ENCODE results near the gene RAD51B.

The RAD51B gene

GRCh38 chr14:67916430-67916829, 96.9 kb downstream of the RAD51B start:
- no peaks in the 10 kb centered on the region for H3K4me1 Mint-ChIP-seq
- H3K36me3 Mint-ChIP-seq = peaks cover 3% of the 10 kb centered on the region
- no peak overlapping the region for H3K27ac Mint-ChIP-seq
- no peak overlapping the region for H3K4me3 Mint-ChIP-seq
- no peaks in the 10 kb centered on the region for H3K9me3 Mint-ChIP-seq
- H3K27me3 Mint-ChIP-seq = no peaks in the 10 kb centered on the region

GRCh38 chr14:67917006-67917405, 97.4 kb downstream of the RAD51B start:
- H3K4me1 Mint-ChIP-seq = peaks cover 2% of the 10 kb centered on the region
- H3K9me3 Mint-ChIP-seq = no peaks in the 10 kb centered on the region
- no peak overlapping the region for H3K27ac Mint-ChIP-seq
- no peak overlapping the region for H3K4me3 Mint-ChIP-seq
- peaks cover 3% of the 10 kb centered on the region for H3K36me3 Mint-ChIP-seq
- no peaks in the 10 kb centered on the region for H3K27me3 Mint-ChIP-seq

- peaks cover 4% of the 10 kb centered on the region for H3K4me1 Mint-ChIP-seq
- no peak overlapping the region for H3K27ac Mint-ChIP-seq
- peaks cover 2% of the 10 kb centered on the region for H3K36me3 Mint-ChIP-seq
- no peaks in the 10 kb centered on the region for H3K9me3 Mint-ChIP-seq
- H3K4me3 Mint-ChIP-seq = no peak overlapping the region
- H3K27me3 Mint-ChIP-seq = no peaks in the 10 kb centered on the region
These were observed 99.3 kb downstream of the RAD51B start for GRCh38 chr14:67918838-67919237.

GRCh38 chr14:67919259-67920032, 99.9 kb downstream of the RAD51B start:
- H3K27me3 Mint-ChIP-seq = no peaks in the 10 kb centered on the region
- no peaks in the 10 kb centered on the region for H3K9me3 Mint-ChIP-seq
- H3K27ac Mint-ChIP-seq = no peak overlapping the region
- peaks cover 4% of the 10 kb centered on the region for H3K4me1 Mint-ChIP-seq
- no peak overlapping the region for H3K4me3 Mint-ChIP-seq
- peaks cover 7% of the 10 kb centered on the region for H3K36me3 Mint-ChIP-seq

GRCh38 chr14:67926821-67927220, 107.2 kb downstream of the RAD51B start:
- Mint-ChIP-seq H3K9me3 (peaks cover 18% of the 10 kb centered on the region), H3K27ac (no peak overlapping the region), H3K4me1 (peaks cover 4% of the 10 kb centered on the region), H3K27me3 (no peaks in the 10 kb centered on the region), H3K4me3 (no peak overlapping the region), H3K36me3 (peaks cover 27% of the 10 kb centered on the region)

- Mint-ChIP-seq H3K27ac (no peak overlapping the region), H3K36me3 (peaks cover 30% of the 10 kb centered on the region), H3K4me1 (no peaks in the 10 kb centered on the region), H3K4me3 (no peak overlapping the region), H3K27me3 (no peaks in the 10 kb centered on the region), H3K9me3 (peaks cover 18% of the 10 kb centered on the region)
These were observed 107.7 kb downstream of the RAD51B start for GRCh38 chr14:67927244-67927643.

- Mint-ChIP-seq H3K27ac (no peak overlapping the region), H3K4me3 (no peak overlapping the region), H3K36me3 (peaks cover 28% of the 10 kb centered on the region), H3K9me3 (peaks cover 18% of the 10 kb centered on the region), H3K4me1 (no peaks in the 10 kb centered on the region), H3K27me3 (no peaks in the 10 kb centered on the region)
These were observed 108.8 kb downstream of the RAD51B start for GRCh38 chr14:67928375-67928774.

- peaks cover 5% of the 10 kb centered on the region for H3K4me1 Mint-ChIP-seq
- no peaks in the 10 kb centered on the region for H3K27me3 Mint-ChIP-seq
- H3K4me3 Mint-ChIP-seq = no peak overlapping the region
- H3K27ac Mint-ChIP-seq = no peak overlapping the region
- peaks cover 19% of the 10 kb centered on the region for H3K36me3 Mint-ChIP-seq
- peaks cover 18% of the 10 kb centered on the region for H3K9me3 Mint-ChIP-seq
These were observed 113.2 kb downstream of the RAD51B start for GRCh38 chr14:67932708-67933246.

GRCh38 chr14:67933266-67933665, 113.7 kb downstream of the RAD51B start:
- no peaks in the 10 kb centered on the region for H3K27me3 Mint-ChIP-seq
- peaks cover 16% of the 10 kb centered on the region for H3K36me3 Mint-ChIP-seq
- H3K9me3 Mint-ChIP-seq = peaks cover 18% of the 10 kb centered on the region
- no peak overlapping the region for H3K4me3 Mint-ChIP-seq
- no peak overlapping the region for H3K27ac Mint-ChIP-seq
- peaks cover 5% of the 10 kb centered on the region for H3K4me1 Mint-ChIP-seq

- Mint-ChIP-seq H3K36me3 (peaks cover 13% of the 10 kb centered on the region), H3K4me3 (peak overlapping the region; percentile 5), H3K4me1 (peaks cover 5% of the 10 kb centered on the region), H3K27me3 (no peaks in the 10 kb centered on the region), H3K27ac (no peak overlapping the region), H3K9me3 (peaks cover 14% of the 10 kb centered on the region)
These were observed 114.5 kb downstream of the RAD51B start for GRCh38 chr14:67934087-67934486.

GRCh38 chr14:67934862-67935261, 115.3 kb downstream of the RAD51B start:
- Mint-ChIP-seq H3K27me3 (no peaks in the 10 kb centered on the region), H3K27ac (no peak overlapping the region), H3K4me1 (peaks cover 5% of the 10 kb centered on the region), H3K36me3 (peaks cover 8% of the 10 kb centered on the region), H3K4me3 (no peak overlapping the region), H3K9me3 (peaks cover 6% of the 10 kb centered on the region)

- peaks cover 5% of the 10 kb centered on the region for H3K36me3 Mint-ChIP-seq
- peaks cover 5% of the 10 kb centered on the region for H3K4me1 Mint-ChIP-seq
- no peak overlapping the region for H3K4me3 Mint-ChIP-seq
- H3K9me3 Mint-ChIP-seq = peaks cover 1% of the 10 kb centered on the region
- no peaks in the 10 kb centered on the region for H3K27me3 Mint-ChIP-seq
- no peak overlapping the region for H3K27ac Mint-ChIP-seq
These were observed 115.8 kb downstream of the RAD51B start for GRCh38 chr14:67935371-67935770.

- Mint-ChIP-seq H3K36me3 (no peaks in the 10 kb centered on the region), H3K27me3 (no peaks in the 10 kb centered on the region), H3K9me3 (no peaks in the 10 kb centered on the region), H3K4me3 (no peak overlapping the region), H3K27ac (no peak overlapping the region), H3K4me1 (peaks cover 5% of the 10 kb centered on the region)
These were observed 118.5 kb downstream of the RAD51B start for GRCh38 chr14:67938071-67938470.

GRCh38 chr14:67940486-67941455, 121.2 kb downstream of the RAD51B start:
- H3K4me1 Mint-ChIP-seq = no peaks in the 10 kb centered on the region
- H3K36me3 Mint-ChIP-seq = no peaks in the 10 kb centered on the region
- H3K27me3 Mint-ChIP-seq = no peaks in the 10 kb centered on the region
- no peak overlapping the region for H3K27ac Mint-ChIP-seq
- no peak overlapping the region for H3K4me3 Mint-ChIP-seq
- H3K9me3 Mint-ChIP-seq = no peaks in the 10 kb centered on the region

GRCh38 chr14:67941456-67942018, 122.0 kb downstream of the RAD51B start:
- Mint-ChIP-seq H3K36me3 (no peaks in the 10 kb centered on the region), H3K4me1 (no peaks in the 10 kb centered on the region)

More at GRCh38 chr14:67941456-67942018, 122.0 kb downstream of the RAD51B start:
- H3K27ac Mint-ChIP-seq = no peak overlapping the region
- no peaks in the 10 kb centered on the region for H3K9me3 Mint-ChIP-seq
- H3K27me3 Mint-ChIP-seq = no peaks in the 10 kb centered on the region
- no peak overlapping the region for H3K4me3 Mint-ChIP-seq
